ENCODE data around the gene AGRN.

GRCh38 chr1:998995-999724, 20.8 kb upstream of the AGRN start:
- TF ChIP-seq CTCF (conservative IDR thresholded peaks at IDR 0.05; ENCODE audit: low read depth, low read length), result peak; percentile 23; the same call in 1 of the 2 replicates
- 0 out of 2 replicates have a peak, but pooled peaks have one; percentile 2 for TF ChIP-seq POLR2A (IDR thresholded peaks at IDR 0.05; ENCODE audit: low read depth, low read length)
- TF ChIP-seq MAZ (IDR thresholded peaks at IDR 0.05; ENCODE audit: borderline replicate concordance, low read depth, low read length), result peak; percentile 20; the same call in 1 of the 2 replicates
- no peak for TF ChIP-seq CEBPB (IDR thresholded peaks at IDR 0.05; ENCODE audit: low read depth, low read length)

All from IMR-90 (cell line).